HepG2 (cell line): ENCODE results near the gene KLHL18. TPM values are rescaled to one million over a fixed set of nuclear protein-coding genes. Genes with fewer than 3 reads are reported as not detected.

Experiments
- ATAC-seq: fragments of 200-7000 bp; cut with Tn5 transposase; 3 replicates; pipeline ENCODE4 v1.9.1; 2020; ENCODE audit warnings: mild to moderate bottlenecking, moderate library complexity
- BruUV-seq: library from RNA; stranded (reverse); fragments of 400-500 nt; replicated peaks from 2 replicates; lab custom pipeline; 2021; lab: Mats Ljungman, UMichigan
- CTCF ChIA-PET: fragments of 300-600 bp; formaldehyde crosslinking; extraction: SDS; loops from one replicate; lab custom pipeline; 2021; ENCODE audit warnings: low total read pairs, inconsistent platforms, low intra/inter-chr PET ratio; lab: Yijun Ruan, JAX
- POLR2A ChIA-PET: fragments of 350-600 bp; sonication (Branson Sonifier 250); formaldehyde crosslinking; loops from one replicate; lab custom pipeline; 2020; ENCODE audit warnings: antibody characterized with exemption, inconsistent platforms; lab: Yijun Ruan, JAX
- DNase-seq: peaks from one replicate; pipeline ENCODE4 v3.0.0-alpha.2; 2015; ENCODE audit warnings: low spot score
- FAIRE-seq: peaks from 3 replicates; lab custom pipeline; 2011; peaks lifted over from hg19 to GRCh38; lab: Jason Lieb, UNC
- H2AFZ ChIP-seq: one replicate; pipeline ENCODE4 v1.6.1; 2011; ENCODE audit warnings: low read length, inconsistent platforms
- H3K27ac ChIP-seq: fragments of 300-600 bp; 3 replicates; pipeline ENCODE4 v1.8.0; 2011; ENCODE audit warnings: mixed run types, mild to moderate bottlenecking, mixed read lengths, low read length, inconsistent platforms; ENCODE audit not compliant: insufficient read depth; ENCODE audit errors: extremely low read length
- H3K27me3 ChIP-seq, 2 experiments: fragments of 200-600 bp in 1 of 2; 2 replicates in 1 of 2; 3 replicates in 1 of 2; pipeline versions ENCODE4 v1.6.0 to v1.8.0; 2011; ENCODE audit warnings: low read length in 2 of 2, mild to moderate bottlenecking in 2 of 2, moderate library complexity in 2 of 2, inconsistent platforms in 1 of 2; ENCODE audit not compliant: insufficient read depth in 2 of 2, control insufficient read depth in 1 of 2
- H3K36me3 ChIP-seq, 2 experiments: fragments of 200-600 bp in 1 of 2; replicated peaks in 1 of 2; 2 replicates in 1 of 2; 3 replicates in 1 of 2; pipeline versions ENCODE4 v1.5.1 to v1.8.0; 2011; ENCODE audit warnings: low read length in 2 of 2, inconsistent platforms in 1 of 2; ENCODE audit not compliant: insufficient read depth in 2 of 2, control insufficient read depth in 1 of 2
- H3K4me1 ChIP-seq: 2 replicates; pipeline ENCODE4 v1.5.1; 2012; ENCODE audit warnings: low read length, inconsistent platforms; ENCODE audit not compliant: insufficient read depth
- H3K4me2 ChIP-seq: 2 replicates; pipeline ENCODE4 v1.6.0; 2011; ENCODE audit warnings: low read depth, low read length, inconsistent platforms
- H3K4me3 ChIP-seq, 3 experiments: fragments of 200-600 bp in 1 of 3; sonication (generic), shearing (Covaris generic) in 1 of 3; replicated peaks in 1 of 3; 2 replicates each; pipeline ENCODE4 v1.5.1; 2011 to 2016; ENCODE audit warnings: low read length in 3 of 3, inconsistent platforms in 2 of 3, low read depth in 2 of 3, mild to moderate bottlenecking in 2 of 3, control low read depth in 1 of 3, mixed read lengths in 1 of 3; ENCODE audit not compliant: insufficient read depth in 1 of 3
- H3K79me2 ChIP-seq: one replicate; pipeline ENCODE4 v1.6.1; 2011; ENCODE audit warnings: low read length, inconsistent platforms; ENCODE audit not compliant: insufficient read depth
- H3K9ac ChIP-seq: 2 replicates; pipeline ENCODE4 v1.6.0; 2011; ENCODE audit warnings: mild to moderate bottlenecking, low read depth, low read length, inconsistent platforms; ENCODE audit not compliant: insufficient read depth
- H3K9me3 ChIP-seq: 2 replicates; pipeline ENCODE4 v1.5.1; 2012; ENCODE audit warnings: mild to moderate bottlenecking, low read length
- H4K20me1 ChIP-seq: 2 replicates; pipeline ENCODE4 v1.6.0; 2011; ENCODE audit warnings: inconsistent platforms, mild to moderate bottlenecking, low read length, moderate library complexity; ENCODE audit not compliant: insufficient read depth
- CHD4 ChIP-seq: fragments of 200-600 bp; sonication (generic); IDR thresholded peaks from 2 replicates; pipeline ENCODE4 v1.7.0; 2017; ENCODE audit warnings: mild to moderate bottlenecking, low read length, borderline replicate concordance
- ELF4 ChIP-seq: sonication (generic); formaldehyde crosslinking; IDR thresholded peaks from 2 replicates; pipeline ENCODE4 v1.5.0; 2020; ENCODE audit warnings: missing genetic modification reagents, mild to moderate bottlenecking, moderate library complexity, borderline replicate concordance
- GLI4 ChIP-seq: sonication (generic); formaldehyde crosslinking; IDR thresholded peaks from 2 replicates; pipeline ENCODE4 v1.5.1; 2020; ENCODE audit warnings: missing genetic modification reagents, mild to moderate bottlenecking, moderate library complexity, borderline replicate concordance
- GTF3A ChIP-seq: sonication (generic); formaldehyde crosslinking; conservative IDR thresholded peaks from 2 replicates; pipeline ENCODE4 v1.4.0; 2020; ENCODE audit warnings: mild to moderate bottlenecking, missing genetic modification reagents
- MEF2D ChIP-seq: sonication (generic); formaldehyde crosslinking; IDR thresholded peaks from 2 replicates; pipeline ENCODE4 v1.5.1; 2020; ENCODE audit warnings: mild to moderate bottlenecking, missing genetic modification reagents
- PAX8 ChIP-seq: sonication (generic); formaldehyde crosslinking; IDR thresholded peaks from 2 replicates; pipeline ENCODE4 v1.8.0; 2022; ENCODE audit warnings: mild to moderate bottlenecking, missing genetic modification reagents, borderline replicate concordance
- PLRG1 ChIP-seq: fragments of 450-650 bp; conservative IDR thresholded peaks from 2 replicates; pipeline ENCODE4 v1.6.1; 2016
- POLR2G ChIP-seq: fragments of 200-400 bp; formaldehyde crosslinking; IDR thresholded peaks from 2 replicates; pipeline ENCODE4 v1.6.1; 2018; ENCODE audit warnings: mild to moderate bottlenecking, low read depth, low read length, moderate library complexity
- SAFB2 ChIP-seq: sonication (generic); formaldehyde crosslinking; IDR thresholded peaks from 2 replicates; pipeline ENCODE4 v1.5.1; 2020; ENCODE audit warnings: missing genetic modification reagents, low read depth, mild to moderate bottlenecking, borderline replicate concordance
- SOX13 ChIP-seq, 3 experiments: fragments of 450-650 bp in 1 of 3; sonication (generic) in 1 of 3; formaldehyde crosslinking in 1 of 3; IDR thresholded peaks in 2 of 3; conservative IDR thresholded peaks in 1 of 3; 2 replicates each; pipeline versions ENCODE4 v1.5.0 to v1.6.1; 2016 to 2020; ENCODE audit warnings: antibody characterized with exemption in 1 of 3, mild to moderate bottlenecking in 1 of 3, missing compliant biosample characterization in 1 of 3, missing genetic modification reagents in 1 of 3, moderate library complexity in 1 of 3
- SP5 ChIP-seq: IDR thresholded peaks from 2 replicates; pipeline ENCODE4 v1.6.1; 2016; ENCODE audit warnings: low read depth, borderline replicate concordance
- TBX2 ChIP-seq: sonication (generic); formaldehyde crosslinking; IDR thresholded peaks from 2 replicates; pipeline ENCODE4 v1.5.0; 2020; ENCODE audit warnings: missing genetic modification reagents, mild to moderate bottlenecking, borderline replicate concordance
- YY1 ChIP-seq: IDR thresholded peaks from 2 replicates; pipeline ENCODE4 v1.6.1; 2011; ENCODE audit warnings: low read length, low read depth, moderate library complexity, mild to moderate bottlenecking; ENCODE audit not compliant: insufficient read depth, insufficient replicate concordance
- ZNF205 ChIP-seq: IDR thresholded peaks from 2 replicates; pipeline ENCODE4 v1.6.1; 2018; ENCODE audit warnings: missing biosample characterization, missing genetic modification reagents
- ZNF598 ChIP-seq: sonication (generic); formaldehyde crosslinking; IDR thresholded peaks from 2 replicates; pipeline ENCODE4 v1.5.1; 2020; ENCODE audit warnings: mild to moderate bottlenecking, missing genetic modification reagents, borderline replicate concordance
- ZSCAN9 ChIP-seq: IDR thresholded peaks from 2 replicates; pipeline ENCODE4 v1.6.1; 2016; ENCODE audit warnings: borderline replicate concordance
- WGBS: methylation state at CpG from one replicate; pipeline ENCODE4 v1.1.6; 2017; ENCODE audit warnings: low lambda C conversion rate; 5-methylcytosine and 5-hydroxymethylcytosine counted together
- in situ Hi-C: cut with HindIII; loops from 2 replicates; pipeline ENCODE4 v1.10.0; 2017; ENCODE audit warnings: low pct_unique_long_range_greater_than_20kb; ENCODE audit not compliant: extremely low pct_ligation_motif_present
- intact Hi-C: fragments of 100-400 bp; cut with micrococcal nuclease; formaldehyde crosslinking; loops from one replicate; pipeline ENCODE4 v1.10.0; 2022; ENCODE audit not compliant: unreplicated experiment
- polyA plus RNA-seq, 8 experiments: library from polyadenylated mRNA; depleted of rRNA in 3 of 8; stranded (reverse) in 7 of 8; unstranded in 1 of 8; fragments of >200 nt; fragmentation: Illumina TruSeq in 4 of 8; extraction: Trizol in 4 of 8; gene quantifications; 2 replicates each; pipeline versions ENCODE4 v1.2.1 to v1.2.3, GENCODE V29; 2011 to 2016; ENCODE audit warnings: low read depth in 4 of 8, missing spikeins in 1 of 8, mixed read lengths in 1 of 8; ENCODE audit not compliant: insufficient read depth in 1 of 8
- total RNA-seq, 5 experiments: library from RNA; depleted of rRNA; stranded (reverse); fragments of >200 nt; fragmentation: Illumina TruSeq; extraction: Trizol; gene quantifications; 2 replicates each; pipeline ENCODE4 v1.2.3, GENCODE V29; 2016; ENCODE audit warnings: low read depth in 1 of 5
- TF ChIP-seq, protein P1 (sequence below): sonication (generic); formaldehyde crosslinking; IDR thresholded peaks from 2 replicates; pipeline ENCODE4 v1.4.0; 2020; ENCODE audit warnings: missing genetic modification reagents

KLHL18 gene
- total and polyA plus RNA-seq, 2 of the 13 experiments (the other 11 are each of a cell fraction or from before 2014, with no cell fraction given): 17.5 to 18.8 TPM

DNA sequence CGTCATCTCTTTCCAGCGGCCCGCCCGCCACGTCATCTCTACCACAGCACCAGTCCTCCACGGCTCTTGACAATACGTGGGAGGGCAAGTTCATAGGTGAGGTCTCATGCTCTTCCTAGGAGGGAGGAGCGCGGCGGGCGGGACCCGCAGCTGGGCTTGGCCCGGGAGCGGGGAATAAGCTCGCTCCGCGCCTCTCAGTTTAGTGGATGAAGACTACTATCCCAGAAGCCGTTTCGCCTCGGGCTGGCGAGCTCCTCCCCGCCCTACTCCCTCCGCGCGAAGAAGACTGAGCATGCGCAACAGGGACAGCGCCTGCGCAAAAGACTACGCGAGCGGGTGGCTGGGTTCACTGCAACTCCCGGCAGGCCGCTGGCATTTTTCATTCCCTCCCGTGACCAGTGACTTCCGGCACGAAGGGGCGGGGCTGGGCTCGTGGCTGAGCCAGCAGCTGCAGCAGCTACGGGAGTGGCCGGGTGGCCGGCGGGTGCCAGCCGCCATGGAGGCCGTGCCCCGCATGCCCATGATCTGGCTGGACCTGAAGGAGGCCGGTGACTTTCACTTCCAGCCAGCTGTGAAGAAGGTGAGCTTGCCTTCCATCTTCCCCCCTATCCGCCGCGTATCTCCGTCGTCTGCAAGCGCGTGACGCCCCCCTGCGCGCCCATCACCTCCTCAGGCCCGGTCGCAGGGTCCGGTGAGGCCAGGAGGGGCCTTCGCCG lies 98.0 kb downstream of the KLHL18 start, which contains the start of gene PTPN23 (continued):
- TF ChIP-seq PLRG1: no peak
- peak; percentile 77; the same call in 1 of the 2 replicates for TF ChIP-seq TBX2 (CRISPR knock-in tag)
- TF ChIP-seq ELF4 (CRISPR knock-in tag): peak; percentile 69; the same call in 1 of the 2 replicates
- TF ChIP-seq SAFB2 (CRISPR knock-in tag): peak; percentile 86
- TF ChIP-seq ZSCAN9 (CRISPR knock-in tag): 0 out of 2 replicates have a peak, but pooled peaks have one; percentile 17
- TF ChIP-seq, protein P1, sequence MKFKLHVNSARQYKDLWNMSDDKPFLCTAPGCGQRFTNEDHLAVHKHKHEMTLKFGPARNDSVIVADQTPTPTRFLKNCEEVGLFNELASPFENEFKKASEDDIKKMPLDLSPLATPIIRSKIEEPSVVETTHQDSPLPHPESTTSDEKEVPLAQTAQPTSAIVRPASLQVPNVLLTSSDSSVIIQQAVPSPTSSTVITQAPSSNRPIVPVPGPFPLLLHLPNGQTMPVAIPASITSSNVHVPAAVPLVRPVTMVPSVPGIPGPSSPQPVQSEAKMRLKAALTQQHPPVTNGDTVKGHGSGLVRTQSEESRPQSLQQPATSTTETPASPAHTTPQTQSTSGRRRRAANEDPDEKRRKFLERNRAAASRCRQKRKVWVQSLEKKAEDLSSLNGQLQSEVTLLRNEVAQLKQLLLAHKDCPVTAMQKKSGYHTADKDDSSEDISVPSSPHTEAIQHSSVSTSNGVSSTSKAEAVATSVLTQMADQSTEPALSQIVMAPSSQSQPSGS (CRISPR knock-in tag): peak; percentile 10; the same call in 1 of the 2 replicates

DNA sequence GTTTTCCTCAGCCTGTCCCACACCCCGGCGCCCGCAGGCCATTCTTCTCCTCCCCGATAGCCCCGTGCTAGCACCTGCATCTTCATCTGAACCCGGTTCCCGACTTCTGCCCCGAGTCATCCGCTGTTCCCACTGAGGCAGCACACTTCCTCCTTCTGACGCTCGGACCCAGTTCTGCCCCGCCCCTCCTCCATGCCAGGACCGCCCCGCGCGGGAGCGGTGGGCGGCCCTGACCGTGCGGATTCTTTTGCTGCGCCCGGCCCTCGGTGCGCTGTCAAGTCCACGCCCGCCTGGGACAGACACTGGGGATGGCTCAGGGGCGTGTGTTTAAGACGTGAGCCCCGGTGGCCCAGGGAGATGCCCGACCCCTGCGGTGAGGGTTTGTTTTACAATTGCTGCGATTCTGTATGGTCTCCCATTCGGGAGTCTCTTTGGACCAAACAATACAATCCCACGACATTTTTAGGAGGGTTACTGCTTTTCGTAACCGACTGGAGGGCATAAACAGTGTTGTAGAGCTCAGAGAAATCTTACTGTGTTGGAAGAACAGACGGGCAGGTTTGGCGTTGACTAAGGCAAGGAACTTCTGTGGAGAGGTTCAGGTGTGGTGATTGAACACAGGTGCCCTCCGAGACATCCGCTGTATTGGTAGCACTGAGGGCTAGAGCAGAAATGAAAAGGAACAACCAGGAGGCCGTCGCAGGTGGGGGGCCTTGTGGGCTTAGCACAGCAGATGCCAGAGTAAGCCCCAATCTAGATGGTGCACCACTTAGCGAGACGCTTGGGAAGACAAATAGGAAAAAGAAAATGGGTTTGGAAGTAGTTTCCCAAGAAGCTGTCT lies 98.8 kb downstream of the KLHL18 start:
- FAIRE-seq (peak; percentile 80), DNase-seq (peak; percentile 80), ATAC-seq (peak; percentile 79)
- Histone ChIP-seq H3K79me2 (peaks cover 48% of the 10 kb centered on the region), H3K9ac (peak overlapping the region; percentile 98), H3K36me3 (peaks cover 0 to 4% of the 10 kb centered on the region in 2 experiments; a peak in 2 of 5 replicates), H3K27ac (peak overlapping the region; percentile 99), H3K4me3 (peak overlapping the region; percentile 83 to 99 (median 87)), H3K9me3 (no peaks in the 10 kb centered on the region), H3K4me2 (peak overlapping the region; percentile 76), H2AFZ (no peak overlapping the region), H3K4me1 (peaks cover 78% of the 10 kb centered on the region), H3K27me3 (no peaks in the 10 kb centered on the region; a peak in 1 of 5 replicates), H4K20me1 (peaks cover 16% of the 10 kb centered on the region)
- ChIA-PET CTCF (no interaction called here), POLR2A (interaction anchor here (1.0 to 3.2 kb wide), 13 partner anchors 12 to 399 kb away, joined by 3 to 25 read pairs (median 4); partner anchors contain the start of genes KIF9, KLHL18, SCAP and SETD2)
- BruUV-seq: no TSS peak
- intact Hi-C loops: loop anchor here (2.0 kb wide), 1 partner anchor 13 kb away; no protein-coding TSS in a partner anchor
- 8% methylated on average over 26 of the region's 44 CpGs for WGBS
- in situ Hi-C loops: no loop called here
- TF ChIP-seq SP5 (peak; percentile 80), GLI4 (CRISPR knock-in tag) (no peak), PAX8 (CRISPR knock-in tag) (no peak), GTF3A (0 out of 2 replicates have a peak, but pooled peaks have one; percentile 68), ZNF598 (CRISPR knock-in tag) (0 out of 2 replicates have a peak, but pooled peaks have one; percentile 2), CHD4 (no peak), MEF2D (CRISPR knock-in tag) (no peak), POLR2G (peak; percentile 54), YY1 (peak; percentile 5), SOX13 (IDR thresholded peaks at IDR 0.05) (no peak), SOX13 (CRISPR knock-in tag; conservative IDR thresholded peaks at IDR 0.05 in 1 of 2, IDR thresholded peaks at IDR 0.05 in 1 of 2) (0 out of 4 replicates have a peak, but pooled peaks of 1 of the 2 experiments have one; percentile 11), ZNF205 (no peak)
